GM19397 (cell line): ENCODE results near the gene OR10H5.
"Not testable (repeated sequence)": the region's sequence is repeated elsewhere in the genome, so short reads cannot be mapped to it uniquely, and the experiment has no call there.

Experiments
- ATAC-seq: cut with Tn5 transposase; IDR thresholded peaks from one replicate; pipeline ENCODE4 v1.9.1; 2021; ENCODE audit warnings: mild to moderate bottlenecking, moderate library complexity; ENCODE audit not compliant: unreplicated experiment

OR10H5 gene

GRCh38 chr19:15811476-15811875 is 24.0 kb downstream of the OR10H5 start:
- no peak for ATAC-seq

GRCh38 chr19:15812060-15812722 is 24.7 kb downstream of the OR10H5 start:
- ATAC-seq = no peak

- no peak for ATAC-seq
Observed at GRCh38 chr19:15813916-15814315, 26.5 kb downstream of the OR10H5 start.

GRCh38 chr19:15815306-15815705 is 27.8 kb downstream of the OR10H5 start, which contains the start of gene OR10H1:
Gene OR10H1 (minus strand): TSS chr19:15815664. CDS start chr19:15808037, 7,627 bp downstream.
- ATAC-seq = no peak

- ATAC-seq = no peak
Observed at GRCh38 chr19:15820646-15821045, 33.2 kb downstream of the OR10H5 start.

GRCh38 chr19:15825753-15826152 is 38.3 kb downstream of the OR10H5 start:
- no peak for ATAC-seq

GRCh38 chr19:15828121-15828610 is 40.7 kb downstream of the OR10H5 start:
- ATAC-seq = no peak

GRCh38 chr19:15828611-15829305 is 41.3 kb downstream of the OR10H5 start:
- ATAC-seq = not testable (repeated sequence)

GRCh38 chr19:15829306-15829698 is 41.8 kb downstream of the OR10H5 start:
- no peak for ATAC-seq

GRCh38 chr19:15829786-15830185 is 42.3 kb downstream of the OR10H5 start:
- no peak for ATAC-seq

- ATAC-seq = no peak
Observed at GRCh38 chr19:15831626-15832025, 44.2 kb downstream of the OR10H5 start.

GRCh38 chr19:15834232-15834631 is 46.8 kb downstream of the OR10H5 start:
- not testable (repeated sequence) for ATAC-seq

GRCh38 chr19:15835565-15836329 is 48.3 kb downstream of the OR10H5 start:
- ATAC-seq = not testable (repeated sequence)

- peak; percentile 95 for ATAC-seq
Observed at GRCh38 chr19:15836330-15837220, 49.1 kb downstream of the OR10H5 start.

- ATAC-seq = peak; percentile 5
Observed at GRCh38 chr19:15837221-15837731, 49.8 kb downstream of the OR10H5 start.

GRCh38 chr19:15838351-15838750 is 50.9 kb downstream of the OR10H5 start:
- ATAC-seq = no peak

- ATAC-seq = not testable (repeated sequence)
Observed at GRCh38 chr19:15839888-15840287, 52.4 kb downstream of the OR10H5 start.

GRCh38 chr19:15840833-15841232 is 53.4 kb downstream of the OR10H5 start:
- ATAC-seq = no peak

GRCh38 chr19:15841875-15842569 is 54.6 kb downstream of the OR10H5 start:
- no peak for ATAC-seq
